NCI-H226 (cell line): ENCODE results near the gene ITFG2.
"Not testable (repeated sequence)": the region's sequence is repeated elsewhere in the genome, so short reads cannot be mapped to it uniquely, and the experiment has no call there.

Source experiments
- DNase-seq: peaks from one replicate; pipeline ENCODE4 v3.0.0-alpha.2; 2015

ITFG2 gene

DNA sequence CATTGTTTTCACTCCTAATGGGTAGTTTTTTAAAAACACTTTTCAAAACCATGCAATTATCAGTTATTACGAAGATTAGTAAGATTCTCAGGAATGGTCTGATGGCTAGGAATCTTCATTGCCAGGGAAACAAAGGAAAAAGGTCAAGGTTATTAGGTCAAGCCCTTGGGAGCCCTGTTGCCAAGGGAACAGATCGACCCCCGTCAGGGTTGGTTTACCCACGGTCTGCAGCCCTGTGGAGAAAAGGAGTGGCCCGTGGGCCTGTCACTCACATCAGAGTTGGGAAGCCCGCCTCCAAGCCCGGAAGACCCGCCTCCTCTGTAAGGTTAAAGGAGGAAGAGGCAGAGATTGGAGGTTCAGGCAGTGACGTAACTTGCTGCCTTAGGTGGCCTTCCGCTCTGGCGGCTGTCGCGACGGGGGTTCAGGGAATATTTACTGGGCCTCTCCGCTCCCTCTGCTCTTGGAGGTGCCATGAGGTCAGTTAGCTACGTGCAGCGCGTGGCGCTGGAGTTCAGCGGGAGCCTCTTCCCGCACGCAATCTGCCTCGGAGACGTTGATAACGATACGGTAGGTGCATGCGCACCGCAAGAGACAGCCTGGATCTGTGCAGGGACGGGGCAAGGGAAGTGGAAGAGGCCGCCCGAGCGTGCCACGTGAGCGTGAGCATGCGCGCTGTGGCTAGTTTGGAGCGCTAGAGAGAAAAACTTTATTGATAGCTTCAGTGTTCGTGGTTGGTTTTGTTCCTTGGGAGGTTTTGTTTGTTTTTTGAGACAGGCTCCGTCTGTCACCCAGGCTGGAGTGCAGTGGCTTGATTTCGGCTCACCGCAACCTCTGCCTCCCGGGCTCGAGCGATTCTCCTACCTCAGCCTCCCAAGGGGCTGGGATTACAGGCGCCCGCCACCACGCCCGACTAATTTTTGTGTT is at the start of gene ITFG2:
Gene ITFG2 (plus strand): TSS at position 379 of the 924 bp plus-strand sequence. CDS start 93 bp downstream, at position 472.
- peak; percentile 98 for DNase-seq

DNA sequence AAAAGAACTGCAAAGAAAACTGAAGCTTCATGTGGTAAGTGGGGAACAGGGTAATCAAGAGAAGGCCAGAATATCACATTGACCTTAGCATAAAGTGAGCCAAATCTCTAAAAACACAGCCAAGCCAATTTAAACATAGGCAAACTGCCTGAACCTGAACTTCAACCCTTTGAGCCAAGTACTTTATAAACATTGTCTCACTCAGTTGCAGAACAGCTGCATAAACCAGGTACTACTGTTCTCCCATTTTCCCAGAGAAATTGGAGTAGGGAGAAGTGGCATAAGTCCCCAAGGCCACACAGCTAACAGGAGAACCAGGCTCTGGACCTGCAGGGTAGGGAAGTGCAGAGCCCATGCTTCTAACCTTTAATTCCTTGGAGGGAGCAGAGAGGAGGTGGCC is 48.1 kb upstream of the ITFG2 start:
- no peak for DNase-seq

DNA sequence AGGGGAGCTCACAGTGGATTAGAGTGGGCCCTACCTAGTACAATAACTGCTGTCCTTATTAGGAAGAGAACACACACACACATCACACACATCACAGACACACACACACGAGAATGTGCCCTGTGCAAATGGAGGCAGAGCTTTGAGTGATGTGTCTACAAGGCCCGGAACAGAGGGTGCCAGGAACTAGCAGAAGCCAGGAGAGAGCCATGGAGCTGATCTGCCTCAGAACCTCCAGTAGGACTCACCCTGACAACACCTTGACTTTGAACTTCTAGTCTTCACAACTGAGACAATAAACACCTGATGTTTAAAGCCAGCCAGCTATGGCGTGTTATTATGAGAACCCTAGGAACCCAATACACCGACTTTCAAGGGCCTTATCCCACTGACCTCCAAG is 47.4 kb upstream of the ITFG2 start:
- no peak for DNase-seq

DNA sequence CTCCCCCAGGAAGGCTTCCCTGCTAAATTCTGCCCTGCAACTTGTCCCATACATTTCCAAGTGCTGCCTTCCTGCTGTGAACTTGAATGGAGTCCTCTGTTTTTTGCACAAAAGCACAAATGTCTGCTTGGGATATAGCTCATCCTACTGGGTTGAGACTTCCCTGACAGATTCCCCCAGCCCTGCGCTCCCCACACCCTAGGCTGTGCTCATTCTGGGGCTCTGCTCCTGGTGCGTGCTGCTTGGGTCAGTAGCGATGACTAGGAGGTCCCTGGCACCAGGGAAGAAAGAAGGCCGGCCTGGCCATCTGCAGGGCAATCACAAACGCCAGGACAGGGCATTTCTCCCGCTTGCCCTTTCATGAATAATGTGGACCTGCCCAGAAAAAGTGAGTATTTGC is 46.9 kb upstream of the ITFG2 start:
- no peak for DNase-seq

DNA sequence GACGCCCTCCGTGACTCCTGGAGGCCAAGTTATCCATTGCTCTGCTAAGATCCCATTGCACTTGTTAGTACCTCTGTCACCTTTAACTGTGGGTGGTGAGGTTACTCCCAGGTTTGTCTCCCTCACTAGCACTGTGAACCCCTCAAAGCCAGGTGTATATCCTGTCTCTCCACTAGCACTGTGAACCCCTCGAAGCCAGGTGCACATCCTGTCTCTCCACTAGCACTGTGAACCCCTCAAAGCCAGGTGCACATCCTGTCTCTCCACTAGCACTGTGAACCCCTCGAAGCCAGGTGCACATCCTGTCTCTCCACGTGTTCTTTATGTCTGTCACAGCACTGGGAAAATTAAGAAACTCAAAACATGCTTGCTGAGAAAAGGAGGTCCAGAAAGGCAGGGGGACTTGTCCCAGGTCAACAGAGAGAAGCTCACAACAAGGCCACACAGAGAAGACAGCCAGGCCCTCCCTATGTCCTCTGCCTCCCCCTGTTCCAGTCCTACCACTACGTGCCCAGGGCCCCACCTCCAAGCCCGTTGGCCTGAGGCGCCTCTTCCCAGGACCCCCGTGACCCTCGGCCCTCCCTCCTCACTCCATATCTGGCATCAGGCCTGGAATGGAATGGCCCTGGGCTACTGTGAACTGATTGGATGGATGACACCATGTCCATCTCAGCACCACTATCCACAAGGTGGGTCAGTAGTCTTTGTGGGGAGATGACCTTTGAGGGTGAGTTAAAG is 44.1 kb upstream of the ITFG2 start:
- DNase-seq: no peak

DNA sequence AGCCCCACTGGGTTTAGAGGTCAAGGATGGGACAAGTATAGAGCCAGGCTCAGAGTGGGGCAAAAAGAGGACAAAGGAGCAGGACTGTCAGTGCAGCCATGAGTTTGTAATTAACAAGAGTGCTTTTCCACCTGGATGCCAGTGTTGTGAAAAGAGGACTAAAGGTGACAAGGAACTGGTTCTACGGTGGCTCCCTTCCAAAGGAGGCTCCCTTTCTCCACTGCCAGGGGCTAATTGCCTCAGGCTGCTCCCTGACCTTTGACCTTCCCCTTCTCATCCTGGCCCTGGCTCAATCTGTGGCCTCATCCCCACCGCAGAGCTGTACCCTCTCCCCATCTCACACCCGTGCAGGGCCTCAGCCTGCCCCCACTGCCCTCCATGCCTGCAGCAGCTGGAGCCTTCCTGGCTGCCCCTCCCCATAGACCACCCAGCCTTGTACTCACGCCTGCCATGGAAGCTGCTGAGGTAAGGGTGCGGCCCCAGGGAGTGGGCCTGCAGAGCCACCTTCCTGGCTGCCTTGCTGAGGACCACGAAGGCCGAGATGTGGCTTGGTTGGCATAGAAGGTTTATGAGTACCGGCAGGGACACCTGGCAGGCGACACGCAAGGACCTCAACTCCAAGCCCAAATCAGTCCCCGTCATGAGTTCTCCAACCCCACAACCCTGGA is 42.5 kb upstream of the ITFG2 start:
- DNase-seq: no peak

DNA sequence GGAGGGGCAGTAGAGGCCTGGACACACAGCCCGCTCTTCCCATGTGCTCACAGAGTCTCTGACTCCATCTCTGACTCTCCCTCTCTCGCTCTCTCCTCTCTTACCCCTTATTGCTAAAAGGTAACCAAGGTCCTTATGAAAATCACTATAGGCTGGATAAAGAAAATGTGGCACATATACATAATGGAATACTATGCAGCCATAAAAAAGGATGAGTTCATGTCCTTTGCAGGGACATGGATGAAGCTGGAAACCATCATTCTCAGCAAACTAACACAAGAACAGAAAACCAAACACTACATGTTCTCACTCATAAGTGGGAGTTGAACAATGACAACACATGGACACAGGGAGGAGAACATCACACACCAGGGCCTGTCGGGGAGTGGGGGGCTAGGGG is 41.9 kb upstream of the ITFG2 start:
- DNase-seq: not testable (repeated sequence)

DNA sequence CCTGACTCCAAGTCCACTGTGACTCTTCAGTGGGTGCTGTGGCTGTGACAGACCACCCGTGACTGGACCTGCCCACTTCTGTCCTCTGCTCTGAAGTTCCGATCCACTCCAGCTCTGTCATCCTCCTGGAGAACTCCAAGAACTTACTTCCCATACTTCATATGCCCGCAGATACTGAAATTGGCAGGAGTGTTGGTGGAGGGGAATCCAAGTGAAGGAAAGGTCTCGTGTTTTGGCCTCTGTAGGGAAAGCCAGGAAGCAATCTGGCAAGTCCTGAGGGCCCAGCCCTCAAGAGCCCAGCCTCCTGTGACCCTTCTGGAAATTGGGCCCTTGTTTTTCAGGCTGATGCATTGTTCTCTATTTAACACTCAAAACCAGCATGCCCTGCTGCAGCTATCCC is 40.1 kb upstream of the ITFG2 start:
- DNase-seq: no peak

DNA sequence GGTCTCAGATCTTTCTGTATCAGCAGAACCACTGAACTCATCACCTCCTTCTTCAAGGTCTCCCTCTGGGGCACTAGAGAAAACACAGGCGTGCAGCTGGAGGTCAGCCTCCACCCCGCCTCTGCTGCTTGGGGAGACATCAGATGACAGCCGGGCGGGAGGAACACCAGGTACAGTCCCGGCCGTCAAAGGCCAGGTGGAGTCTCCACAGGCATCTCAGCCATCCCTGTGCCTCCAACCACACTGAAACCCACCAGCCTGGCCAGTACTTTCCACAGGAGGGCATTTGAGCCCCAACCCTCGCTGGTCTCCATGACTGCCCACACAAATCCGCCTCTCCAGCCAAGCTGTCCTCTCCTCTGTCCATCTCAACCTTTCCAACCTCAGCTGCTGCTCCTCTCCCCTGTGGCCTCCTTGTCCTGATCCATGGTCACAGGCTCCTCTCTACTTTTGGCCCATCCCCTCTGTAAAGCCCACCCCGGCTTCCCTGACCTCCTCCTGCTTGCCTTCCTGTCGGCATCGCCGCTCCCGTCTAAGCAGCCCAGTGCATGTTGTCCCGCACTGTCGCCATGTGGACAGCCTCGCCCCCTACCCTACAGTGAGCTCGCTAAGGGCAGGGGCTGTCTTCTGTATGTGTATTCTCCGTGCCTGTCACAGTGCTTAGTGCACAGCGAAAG is 39.1 kb upstream of the ITFG2 start:
- no peak for DNase-seq

DNA sequence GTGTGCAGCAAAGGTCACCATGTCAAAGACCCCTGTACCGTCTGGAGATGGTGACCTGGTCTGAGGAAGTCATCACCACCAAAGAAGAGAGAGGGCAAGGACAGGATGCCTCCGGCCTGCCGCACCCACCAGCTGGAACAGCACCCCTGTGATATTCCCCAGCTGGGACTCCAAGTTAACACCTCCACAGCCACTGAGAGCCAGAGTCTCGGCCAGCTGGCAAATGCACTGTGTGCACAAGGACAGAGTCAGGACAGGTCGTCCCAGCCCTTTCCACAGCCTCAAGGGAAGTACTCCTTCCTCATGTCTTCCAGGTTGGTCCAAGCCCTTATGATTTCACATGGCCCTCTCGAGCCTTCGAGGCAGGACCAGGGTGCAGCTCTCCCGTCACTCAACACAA is 37.0 kb upstream of the ITFG2 start:
- no peak for DNase-seq

DNA sequence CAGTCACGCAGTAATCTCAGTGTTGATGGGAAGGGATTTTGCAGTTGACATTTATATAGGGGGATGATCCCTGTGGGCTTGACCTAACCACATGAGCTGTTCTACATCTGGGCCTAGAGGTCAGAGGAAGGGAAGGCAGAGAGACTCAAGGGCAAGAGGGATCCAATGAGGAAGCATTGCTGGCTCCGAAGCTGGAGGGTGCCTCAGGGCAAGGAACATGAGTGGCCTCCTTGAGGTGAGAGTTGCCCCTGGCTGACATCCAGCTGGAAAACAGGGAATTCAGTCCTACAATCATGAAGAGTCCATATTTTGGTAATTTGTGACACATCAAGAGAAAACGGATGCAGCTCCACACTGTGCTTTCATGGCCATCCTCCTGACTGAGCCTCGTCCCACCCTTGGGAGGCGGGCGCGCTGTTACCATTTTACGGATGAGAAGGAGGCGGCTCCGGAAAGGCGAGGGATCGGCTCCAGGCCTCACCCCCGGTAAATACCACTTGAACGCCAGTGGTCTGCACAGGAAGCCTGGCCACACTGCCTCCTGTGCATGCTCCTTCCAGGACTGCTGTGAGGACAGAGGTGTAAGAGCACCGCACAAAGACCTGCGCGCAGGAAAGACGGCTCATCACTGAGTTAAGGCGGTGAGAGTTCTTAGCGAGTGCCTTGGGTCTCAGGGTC is 36.2 kb upstream of the ITFG2 start:
- no peak for DNase-seq

DNA sequence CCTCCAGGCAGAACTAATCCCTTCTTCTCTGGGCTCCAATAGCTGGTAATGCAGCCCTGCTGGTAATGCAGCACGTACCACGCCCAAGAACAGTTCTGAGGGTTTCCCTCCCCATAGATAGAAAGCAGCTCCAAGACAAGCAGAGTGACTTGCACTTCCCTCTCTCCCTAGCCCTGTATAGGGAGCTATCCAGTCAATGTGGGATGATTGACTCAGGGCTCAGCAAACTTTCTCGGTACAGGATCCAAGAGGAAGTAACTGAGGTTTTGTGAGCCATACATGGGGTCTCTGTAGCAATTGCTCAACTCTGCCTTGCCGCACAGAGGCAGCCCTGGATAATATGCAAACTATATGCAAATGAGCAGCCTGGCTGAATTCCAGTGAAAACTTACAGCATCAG is 33.2 kb upstream of the ITFG2 start:
- no peak for DNase-seq

DNA sequence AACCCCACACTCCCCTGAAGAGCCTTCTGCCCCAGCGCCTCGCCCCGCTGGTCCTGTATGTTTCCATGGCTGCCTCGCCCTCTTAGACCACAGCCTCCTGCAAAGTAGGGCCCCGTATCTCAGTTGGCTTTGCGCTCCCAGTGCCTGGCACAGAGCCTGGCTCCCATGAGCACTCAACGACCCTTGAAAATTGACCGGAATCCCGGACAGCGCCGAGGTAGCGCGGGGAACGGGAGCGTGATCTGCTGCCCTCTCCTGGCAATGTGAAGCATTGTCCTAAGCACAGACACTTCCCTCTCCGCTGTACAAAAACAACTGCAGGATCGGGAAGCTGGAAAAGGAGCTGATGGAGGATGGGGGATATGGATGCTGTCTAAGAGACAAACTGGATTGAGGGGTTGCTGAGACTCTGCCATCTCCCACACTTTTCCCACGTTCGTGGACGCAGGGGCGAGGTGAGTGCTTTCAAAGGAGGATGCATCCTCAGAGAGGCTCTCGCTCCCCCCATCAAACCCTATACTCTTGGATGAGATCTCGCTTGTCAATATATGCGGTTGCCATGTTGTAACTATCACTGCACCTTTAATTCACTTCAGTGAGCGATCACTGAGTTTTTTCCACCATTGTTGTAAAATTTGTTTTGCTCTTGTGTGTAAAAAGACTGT is 28.4 kb upstream of the ITFG2 start:
- DNase-seq: no peak

DNA sequence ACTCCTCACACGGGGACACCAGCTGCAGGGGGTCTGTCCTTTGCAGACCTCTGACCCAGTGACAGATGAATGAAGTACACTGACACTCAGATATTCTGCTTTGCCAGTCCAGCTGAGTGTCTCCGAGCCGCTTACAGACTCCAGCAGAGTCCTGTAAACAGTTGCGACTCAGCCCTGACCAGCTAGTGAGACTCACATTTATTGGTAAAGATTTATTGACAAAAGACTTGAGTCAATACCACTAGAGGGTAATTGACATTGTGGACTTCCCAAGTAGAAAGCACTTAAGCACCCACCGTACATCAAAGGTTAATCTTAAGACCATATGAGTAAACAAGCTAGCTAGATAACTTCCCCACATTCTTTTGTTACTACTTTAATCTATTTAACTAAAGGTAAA is 27.5 kb upstream of the ITFG2 start:
- DNase-seq: no peak

DNA sequence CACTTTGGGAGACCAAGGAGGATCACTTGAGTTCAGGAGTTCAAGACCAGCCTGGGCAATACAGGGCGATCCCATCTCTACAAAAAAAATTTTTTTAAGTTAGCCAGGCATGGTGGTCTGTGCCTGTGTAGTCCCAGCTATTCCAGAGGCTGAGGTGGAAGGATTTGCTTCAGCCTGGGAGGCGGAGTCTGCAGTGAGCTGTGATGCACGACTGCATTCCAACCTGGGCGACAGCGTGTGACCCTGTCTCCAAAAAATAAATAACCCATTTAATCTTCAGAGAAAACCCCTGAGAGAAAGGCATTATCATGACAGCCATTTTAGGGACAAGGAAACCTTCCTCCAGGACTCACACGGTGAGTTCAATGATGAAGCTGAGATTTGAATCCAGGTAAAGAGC is 21.4 kb upstream of the ITFG2 start:
- DNase-seq: no peak

DNA sequence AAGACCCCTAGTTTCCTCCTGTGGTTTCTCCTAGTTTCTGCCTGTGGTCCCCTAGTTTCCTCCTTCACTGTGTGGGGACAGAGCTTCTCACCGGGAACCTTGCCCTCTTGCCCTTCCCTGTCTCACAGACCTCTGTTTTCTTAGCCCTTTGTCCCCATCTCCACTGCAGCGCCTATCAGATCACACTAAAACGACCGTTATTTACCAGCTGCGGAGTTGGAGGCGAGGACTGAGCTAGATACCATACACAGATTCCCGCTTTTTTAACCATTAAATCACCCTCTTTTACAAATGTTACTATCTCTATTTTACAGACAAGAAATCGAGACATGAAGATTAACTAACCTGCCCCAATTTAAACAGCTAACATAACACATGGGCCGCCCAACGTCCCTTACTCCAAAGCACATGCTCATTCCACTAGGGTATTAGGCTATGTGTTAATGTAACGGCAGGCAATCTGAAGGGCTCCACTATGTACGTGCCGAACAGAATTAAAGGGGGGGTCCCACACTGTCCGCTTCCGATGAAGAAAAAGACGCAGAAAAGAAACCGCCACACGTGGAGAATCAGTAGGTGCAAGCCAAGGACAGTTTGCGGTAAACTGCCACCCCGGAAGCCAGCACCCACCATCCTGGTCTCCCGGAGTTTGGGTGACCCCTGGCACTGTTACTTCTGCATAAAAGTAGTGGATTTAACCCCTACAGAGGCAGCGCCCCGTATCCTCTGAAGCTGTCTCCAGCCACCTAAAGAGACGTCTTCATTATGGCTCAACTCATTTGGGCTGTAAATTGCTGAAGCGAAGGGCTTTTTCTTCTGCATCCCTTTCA is 19.6 kb upstream of the ITFG2 start:
- no peak for DNase-seq

DNA sequence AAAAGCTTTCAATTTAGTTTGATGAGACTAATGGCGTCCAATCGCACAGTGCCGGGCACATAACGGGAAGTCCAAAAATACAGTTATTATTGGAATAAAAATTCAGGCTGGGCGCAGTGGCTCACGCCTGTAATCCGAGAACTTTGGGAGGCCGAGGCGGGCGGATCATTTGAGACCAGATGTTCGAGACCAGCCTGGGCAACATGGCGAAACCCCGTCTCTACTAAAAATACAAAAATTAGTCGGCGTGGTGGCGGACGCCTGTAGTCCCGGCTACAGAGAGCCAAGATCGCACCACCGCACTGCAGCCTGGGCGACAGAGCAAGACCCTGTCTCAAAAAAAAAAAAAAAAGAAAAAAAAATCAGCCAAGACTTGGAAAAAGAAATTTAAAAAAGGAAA is 18.9 kb upstream of the ITFG2 start:
- no peak for DNase-seq

DNA sequence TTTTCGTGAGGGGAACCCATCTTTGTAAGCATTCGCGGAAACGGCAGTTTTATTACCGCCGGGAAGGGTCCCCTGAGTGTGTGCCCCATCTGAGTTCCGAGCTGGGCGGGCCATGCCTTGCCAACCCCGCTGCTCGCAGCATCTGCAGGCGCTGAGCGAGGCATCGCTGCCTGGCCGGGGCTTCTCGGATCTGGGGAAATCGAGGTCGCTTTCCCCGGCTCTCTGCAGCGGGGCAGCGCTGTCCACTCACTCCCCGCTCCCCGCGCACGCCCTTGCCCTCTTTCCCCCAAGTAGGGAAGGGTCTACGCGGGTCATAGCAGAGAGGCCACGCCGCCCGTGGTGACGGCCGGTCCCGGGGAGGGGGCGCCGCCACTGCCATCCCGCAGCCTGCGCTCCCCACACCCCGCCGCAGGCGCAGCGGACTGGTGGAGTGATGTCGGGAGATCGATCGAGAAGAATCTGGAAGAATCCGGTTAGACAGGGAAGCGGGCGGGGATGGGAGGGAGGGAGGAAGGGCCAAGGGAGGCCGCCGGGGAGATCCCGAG is 18.2 kb upstream of the ITFG2 start:
- DNase-seq: no peak

DNA sequence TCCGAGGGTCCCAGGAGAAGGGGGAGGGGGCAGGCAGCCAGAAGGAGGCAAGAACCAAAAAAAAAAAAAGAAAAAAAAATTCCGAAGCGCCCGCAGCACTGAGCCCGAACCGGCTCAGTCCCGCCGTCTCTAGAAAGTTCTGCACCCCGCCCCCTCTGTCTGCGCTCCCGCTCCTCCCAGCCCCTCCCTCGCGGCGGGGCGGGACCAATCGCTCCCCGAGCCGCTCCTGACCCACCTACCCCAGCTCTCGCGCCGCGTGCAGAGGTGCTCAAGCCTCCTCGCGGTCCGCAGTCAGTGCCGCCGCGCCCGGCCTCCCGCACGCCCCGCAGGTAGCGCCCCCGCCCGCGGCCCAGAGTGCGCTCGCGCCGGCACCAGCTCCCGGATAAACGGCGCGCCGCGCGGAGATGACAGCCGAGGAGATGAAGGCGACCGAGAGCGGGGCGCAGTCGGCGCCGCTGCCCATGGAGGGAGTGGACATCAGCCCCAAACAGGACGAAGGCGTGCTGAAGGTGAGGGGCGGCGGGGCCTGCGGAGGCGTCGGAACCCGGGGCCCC is 17.7 kb upstream of the ITFG2 start, which contains the start of gene FKBP4:
Gene FKBP4 (plus strand): TSS at position 235 of the 554 bp plus-strand sequence. CDS start 170 bp downstream, at position 405.
- DNase-seq: peak; percentile 92
